Measurements from ENCODE around the gene GATD1. TPM values are rescaled to one million over a fixed set of nuclear protein-coding genes. Genes with fewer than 3 reads are reported as not detected.

Gene GATD1
- total RNA-seq, 1 experiment from 2014 or later: 91.5 TPM

- intact Hi-C loops (cut with micrococcal nuclease; ENCODE audit: unreplicated experiment): no loop called here
- H3K36me3 Mint-ChIP-seq (ENCODE audit: insufficient read depth, unreplicated experiment): peaks cover 98% of the 10 kb centered on the region
- peak; percentile 54 to 58 for DNase-seq
- H3K27ac Mint-ChIP-seq (ENCODE audit: unreplicated experiment): peak overlapping the region; percentile 48
- Histone ChIP-seq H3K4me1 (no peaks in the 10 kb centered on the region), H3K4me3 (ENCODE audit: low read depth, low read length) (no peak overlapping the region), H3K9me3 (no peaks in the 10 kb centered on the region), H3K36me3 (ENCODE audit: control insufficient read depth, insufficient read depth, low read length) (peaks cover 16% of the 10 kb centered on the region), H3K27me3 (replicated peaks; ENCODE audit: control insufficient read depth, insufficient read depth, low read length) (no peaks in the 10 kb centered on the region)
- BruUV-seq (replicated peaks): no TSS peak
- no peaks in the 10 kb centered on the region for H3K4me1 Mint-ChIP-seq (ENCODE audit: low read depth, unreplicated experiment)
- H3K27me3 Mint-ChIP-seq (ENCODE audit: insufficient read depth, unreplicated experiment): no peaks in the 10 kb centered on the region
- CTCF ChIA-PET: no interaction called here
- H3K9me3 Mint-ChIP-seq (ENCODE audit: unreplicated experiment): no peaks in the 10 kb centered on the region
- TF ChIP-seq CTCF (IDR thresholded peaks at IDR 0.05; ENCODE audit: insufficient read depth in 1 of 2, low read depth in 1 of 2, low read length in 1 of 2, severe bottlenecking in 1 of 2, unreplicated experiment in 1 of 2): peak in 1 of 2 experiments; percentile 33
- POLR2A ChIA-PET: interaction anchor here (1.4 kb wide), 1 partner anchor 16 kb away, joined by 7 read pairs; the partner anchor contains the start of gene TALDO1
- H3K4me3 Mint-ChIP-seq (ENCODE audit: unreplicated experiment): no peak overlapping the region
Observed at GRCh38 chr11:762421-763072, 14.7 kb downstream of the GATD1 start.

GRCh38 chr11:761526-762108 is 15.7 kb downstream of the GATD1 start:
- no TSS peak for BruUV-seq (replicated peaks)
- H3K4me1 ChIP-seq: no peaks in the 10 kb centered on the region

DNA sequence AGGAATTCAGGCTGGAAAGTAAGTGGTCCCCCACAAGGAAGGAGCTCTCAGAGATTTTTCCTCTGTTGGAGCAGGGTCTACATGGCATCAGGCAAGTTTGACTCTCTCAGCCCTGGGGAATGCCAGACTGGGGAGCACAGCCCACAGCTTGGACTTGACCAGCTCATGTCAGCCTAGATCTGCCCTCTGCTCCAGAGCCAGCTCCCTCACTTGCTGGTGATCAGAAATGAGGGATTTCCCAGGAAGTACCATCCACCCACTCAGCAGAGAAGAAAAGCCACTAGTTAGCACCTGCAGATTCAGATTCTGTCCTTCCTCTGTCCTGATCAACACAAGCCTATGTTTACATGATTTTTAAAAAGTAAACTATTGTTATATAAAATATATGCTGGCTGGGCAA is 17.1 kb downstream of the GATD1 start:
- Histone ChIP-seq H3K36me3 (ENCODE audit: control insufficient read depth, insufficient read depth, low read length) (peaks cover 16% of the 10 kb centered on the region), H3K4me1 (no peaks in the 10 kb centered on the region), H3K27me3 (replicated peaks; ENCODE audit: control insufficient read depth, insufficient read depth, low read length) (no peaks in the 10 kb centered on the region), H3K4me3 (ENCODE audit: low read depth, low read length) (no peak overlapping the region), H3K9me3 (no peaks in the 10 kb centered on the region)
- BruUV-seq (replicated peaks): no TSS peak
- Mint-ChIP-seq H3K27me3 (ENCODE audit: insufficient read depth, unreplicated experiment) (no peaks in the 10 kb centered on the region), H3K4me3 (ENCODE audit: unreplicated experiment) (no peak overlapping the region), H3K36me3 (ENCODE audit: insufficient read depth, unreplicated experiment) (peaks cover 98% of the 10 kb centered on the region), H3K9me3 (ENCODE audit: unreplicated experiment) (no peaks in the 10 kb centered on the region), H3K4me1 (ENCODE audit: low read depth, unreplicated experiment) (no peaks in the 10 kb centered on the region), H3K27ac (ENCODE audit: unreplicated experiment) (no peak overlapping the region)
- CTCF ChIA-PET: interaction anchor here (0.6 kb wide), 1 partner anchor 206 kb away, joined by 3 read pairs; no protein-coding TSS in a partner anchor
- POLR2A ChIA-PET: no interaction called here
- intact Hi-C loops (cut with micrococcal nuclease; ENCODE audit: unreplicated experiment): no loop called here
- no peak for TF ChIP-seq CTCF (IDR thresholded peaks at IDR 0.05; ENCODE audit: insufficient read depth in 1 of 2, low read depth in 1 of 2, low read length in 1 of 2, severe bottlenecking in 1 of 2, unreplicated experiment in 1 of 2)
- DNase-seq: no peak

More at GRCh38 chr11:761526-762108, 15.7 kb downstream of the GATD1 start:
- intact Hi-C loops (cut with micrococcal nuclease; ENCODE audit: unreplicated experiment): no loop called here
- Histone ChIP-seq H3K4me3 (ENCODE audit: low read depth, low read length) (no peak overlapping the region), H3K27me3 (replicated peaks; ENCODE audit: control insufficient read depth, insufficient read depth, low read length) (no peaks in the 10 kb centered on the region), H3K9me3 (no peaks in the 10 kb centered on the region), H3K36me3 (ENCODE audit: control insufficient read depth, insufficient read depth, low read length) (peaks cover 16% of the 10 kb centered on the region)
- Mint-ChIP-seq H3K4me3 (ENCODE audit: unreplicated experiment) (no peak overlapping the region), H3K36me3 (ENCODE audit: insufficient read depth, unreplicated experiment) (peaks cover 98% of the 10 kb centered on the region), H3K9me3 (ENCODE audit: unreplicated experiment) (no peaks in the 10 kb centered on the region), H3K27me3 (ENCODE audit: insufficient read depth, unreplicated experiment) (no peaks in the 10 kb centered on the region), H3K4me1 (ENCODE audit: low read depth, unreplicated experiment) (no peaks in the 10 kb centered on the region), H3K27ac (ENCODE audit: unreplicated experiment) (no peak overlapping the region)
- ChIA-PET CTCF (no interaction called here), POLR2A (no interaction called here)
- no peak for DNase-seq
- TF ChIP-seq CTCF (IDR thresholded peaks at IDR 0.05; ENCODE audit: insufficient read depth in 1 of 2, low read depth in 1 of 2, low read length in 1 of 2, severe bottlenecking in 1 of 2, unreplicated experiment in 1 of 2): peak in 1 of 2 experiments; percentile 6

Data from Caco-2 (cell line).